Epithelial cell of esophagus (primary cell): ENCODE results near the gene LCLAT1.
A peak's percentile ranks its signal among the peaks of the same experiment; 100 is the strongest.

Experiments
- DNase-seq: peaks from one replicate; pipeline ENCODE4 v3.0.0; 2010; ENCODE audit warnings: low read depth
- H3K4me3 ChIP-seq: 2 replicates; pipeline ENCODE4 v1.5.1; 2011; ENCODE audit warnings: mild to moderate bottlenecking, low read length, control low read depth
- CTCF ChIP-seq: IDR thresholded peaks from 2 replicates; pipeline ENCODE4 v1.5.1; 2011; ENCODE audit warnings: low read depth, mild to moderate bottlenecking, low read length, control low read depth, inconsistent platforms; ENCODE audit not compliant: insufficient read depth; ENCODE audit errors: missing control alignments

Gene LCLAT1

GRCh38 chr2:30412684-30413570, 34.1 kb upstream of the LCLAT1 start:
- no peak for TF ChIP-seq CTCF
- no peak overlapping the region for H3K4me3 ChIP-seq
- DNase-seq: no peak

- no peak for TF ChIP-seq CTCF
- H3K4me3 ChIP-seq: no peak overlapping the region
- DNase-seq: no peak
Measured at GRCh38 chr2:30414961-30415360, 32.1 kb upstream of the LCLAT1 start.

GRCh38 chr2:30417253-30417652, 29.8 kb upstream of the LCLAT1 start:
- H3K4me3 ChIP-seq: no peak overlapping the region
- peak; percentile 8 for DNase-seq
- no peak for TF ChIP-seq CTCF

GRCh38 chr2:30421026-30421603, 25.9 kb upstream of the LCLAT1 start:
- TF ChIP-seq CTCF: no peak
- H3K4me3 ChIP-seq: no peak overlapping the region
- no peak for DNase-seq

GRCh38 chr2:30421604-30422443, 25.2 kb upstream of the LCLAT1 start:
- no peak for TF ChIP-seq CTCF
- DNase-seq: peak; percentile 23
- H3K4me3 ChIP-seq: no peak overlapping the region

- TF ChIP-seq CTCF: no peak
- peak; percentile 52 for DNase-seq
- H3K4me3 ChIP-seq: no peak overlapping the region
Measured at GRCh38 chr2:30422444-30423040, 24.5 kb upstream of the LCLAT1 start.
